ENCODE results near the gene RALGAPA2. TPM values are rescaled to one million over a fixed set of nuclear protein-coding genes. Genes with fewer than 3 reads are reported as not detected.

RALGAPA2 gene
- polyA plus RNA-seq, 1 of the 3 experiments (the other 2 are of a cell fraction): 1.0 TPM

- Histone ChIP-seq H2AFZ (ENCODE audit: low read depth) (no peak overlapping the region), H3K4me1 (ENCODE audit: control insufficient read depth in 1 of 2, insufficient read depth in 2 of 2, low read depth in 1 of 2, low read length in 1 of 2) (no peaks in the 10 kb centered on the region), H4K20me1 (ENCODE audit: insufficient read depth) (no peaks in the 10 kb centered on the region), H3F3A (replicated peaks; ENCODE audit: insufficient read depth) (no peaks in the 10 kb centered on the region), H3K9me3 (no peaks in the 10 kb centered on the region), H3K4me3 (ENCODE audit: low read depth in 2 of 2, low read length in 1 of 2) (no peak overlapping the region), H3K36me3 (replicated peaks in 1 of 2; ENCODE audit: control insufficient read depth in 1 of 2, insufficient read depth in 2 of 2, low read length in 1 of 2) (no peaks in the 10 kb centered on the region), H3K27ac (ENCODE audit: low read depth in 2 of 2, low read length in 1 of 2) (no peak overlapping the region), H3K9ac (no peak overlapping the region), H3K9me2 (no peaks in the 10 kb centered on the region), H3K4me2 (no peak overlapping the region), H3K27me3 (ENCODE audit: insufficient read depth) (no peaks in the 10 kb centered on the region), H3K79me2 (ENCODE audit: insufficient read depth) (no peaks in the 10 kb centered on the region)
- POLR2A ChIA-PET: no interaction called here
- 59% methylated on average over 4 of the region's 4 CpGs for WGBS (ENCODE audit: low lambda C conversion rate)
- CTCF ChIA-PET: interaction anchor here (1.0 to 2.0 kb wide), 4 partner anchors 167 to 577 kb away, joined by 3 to 8 read pairs (median 4); no protein-coding TSS in a partner anchor
- TF ChIP-seq GABPA (IDR thresholded peaks at IDR 0.05; ENCODE audit: low read depth) (no peak), CHD2 (IDR thresholded peaks at IDR 0.05; ENCODE audit: low read length, partially characterized antibody) (no peak), MEF2A (IDR thresholded peaks at IDR 0.05; ENCODE audit: borderline replicate concordance, low read depth) (no peak), YY1 (IDR thresholded peaks at IDR 0.05; ENCODE audit: low read depth) (no peak), JUND (IDR thresholded peaks at IDR 0.05) (no peak), USF2 (IDR thresholded peaks at IDR 0.05; ENCODE audit: borderline replicate concordance, low read depth, low read length) (no peak), GATA2 (CRISPR knock-in tag; IDR thresholded peaks at IDR 0.05) (no peak), SMC3 (IDR thresholded peaks at IDR 0.05; ENCODE audit: low read depth, low read length) (no peak), MXI1 (IDR thresholded peaks at IDR 0.05; ENCODE audit: low read depth, low read length) (no peak), FOSL2 (IDR thresholded peaks at IDR 0.05; ENCODE audit: borderline replicate concordance, low read depth) (no peak), PBX3 (IDR thresholded peaks at IDR 0.05) (no peak), RAD21 (IDR thresholded peaks at IDR 0.05; ENCODE audit: low read length) (no peak), FOXJ3 (CRISPR knock-in tag; IDR thresholded peaks at IDR 0.05) (no peak), SIN3A (IDR thresholded peaks at IDR 0.05; ENCODE audit: borderline replicate concordance, low read depth, low read length) (no peak)
- TF ChIP-seq, protein P1, sequence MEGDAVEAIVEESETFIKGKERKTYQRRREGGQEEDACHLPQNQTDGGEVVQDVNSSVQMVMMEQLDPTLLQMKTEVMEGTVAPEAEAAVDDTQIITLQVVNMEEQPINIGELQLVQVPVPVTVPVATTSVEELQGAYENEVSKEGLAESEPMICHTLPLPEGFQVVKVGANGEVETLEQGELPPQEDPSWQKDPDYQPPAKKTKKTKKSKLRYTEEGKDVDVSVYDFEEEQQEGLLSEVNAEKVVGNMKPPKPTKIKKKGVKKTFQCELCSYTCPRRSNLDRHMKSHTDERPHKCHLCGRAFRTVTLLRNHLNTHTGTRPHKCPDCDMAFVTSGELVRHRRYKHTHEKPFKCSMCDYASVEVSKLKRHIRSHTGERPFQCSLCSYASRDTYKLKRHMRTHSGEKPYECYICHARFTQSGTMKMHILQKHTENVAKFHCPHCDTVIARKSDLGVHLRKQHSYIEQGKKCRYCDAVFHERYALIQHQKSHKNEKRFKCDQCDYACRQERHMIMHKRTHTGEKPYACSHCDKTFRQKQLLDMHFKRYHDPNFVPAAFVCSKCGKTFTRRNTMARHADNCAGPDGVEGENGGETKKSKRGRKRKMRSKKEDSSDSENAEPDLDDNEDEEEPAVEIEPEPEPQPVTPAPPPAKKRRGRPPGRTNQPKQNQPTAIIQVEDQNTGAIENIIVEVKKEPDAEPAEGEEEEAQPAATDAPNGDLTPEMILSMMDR (IDR thresholded peaks at IDR 0.05): no peak
- TF ChIP-seq, protein P2, sequence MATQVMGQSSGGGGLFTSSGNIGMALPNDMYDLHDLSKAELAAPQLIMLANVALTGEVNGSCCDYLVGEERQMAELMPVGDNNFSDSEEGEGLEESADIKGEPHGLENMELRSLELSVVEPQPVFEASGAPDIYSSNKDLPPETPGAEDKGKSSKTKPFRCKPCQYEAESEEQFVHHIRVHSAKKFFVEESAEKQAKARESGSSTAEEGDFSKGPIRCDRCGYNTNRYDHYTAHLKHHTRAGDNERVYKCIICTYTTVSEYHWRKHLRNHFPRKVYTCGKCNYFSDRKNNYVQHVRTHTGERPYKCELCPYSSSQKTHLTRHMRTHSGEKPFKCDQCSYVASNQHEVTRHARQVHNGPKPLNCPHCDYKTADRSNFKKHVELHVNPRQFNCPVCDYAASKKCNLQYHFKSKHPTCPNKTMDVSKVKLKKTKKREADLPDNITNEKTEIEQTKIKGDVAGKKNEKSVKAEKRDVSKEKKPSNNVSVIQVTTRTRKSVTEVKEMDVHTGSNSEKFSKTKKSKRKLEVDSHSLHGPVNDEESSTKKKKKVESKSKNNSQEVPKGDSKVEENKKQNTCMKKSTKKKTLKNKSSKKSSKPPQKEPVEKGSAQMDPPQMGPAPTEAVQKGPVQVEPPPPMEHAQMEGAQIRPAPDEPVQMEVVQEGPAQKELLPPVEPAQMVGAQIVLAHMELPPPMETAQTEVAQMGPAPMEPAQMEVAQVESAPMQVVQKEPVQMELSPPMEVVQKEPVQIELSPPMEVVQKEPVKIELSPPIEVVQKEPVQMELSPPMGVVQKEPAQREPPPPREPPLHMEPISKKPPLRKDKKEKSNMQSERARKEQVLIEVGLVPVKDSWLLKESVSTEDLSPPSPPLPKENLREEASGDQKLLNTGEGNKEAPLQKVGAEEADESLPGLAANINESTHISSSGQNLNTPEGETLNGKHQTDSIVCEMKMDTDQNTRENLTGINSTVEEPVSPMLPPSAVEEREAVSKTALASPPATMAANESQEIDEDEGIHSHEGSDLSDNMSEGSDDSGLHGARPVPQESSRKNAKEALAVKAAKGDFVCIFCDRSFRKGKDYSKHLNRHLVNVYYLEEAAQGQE (IDR thresholded peaks at IDR 0.05; ENCODE audit: low read depth, low read length): no peak
- no peak for DNase-seq
These were observed 53.5 kb downstream of the RALGAPA2 start for GRCh38 chr20:20658871-20659431.
